ENCODE results near the gene BCO1. TPM values are rescaled to one million over a fixed set of nuclear protein-coding genes. Genes with fewer than 3 reads are reported as not detected.

The BCO1 gene
- total and polyA plus RNA-seq, 2 experiments from 2014 or later, result not detected

GRCh38 chr16:81313701-81314602 is 75.5 kb downstream of the BCO1 start:
- no peaks in the 10 kb centered on the region for H3K9me3 ChIP-seq (ENCODE audit: low read depth)
- no peak for TF ChIP-seq CTCF (IDR thresholded peaks at IDR 0.05; ENCODE audit: low read depth, low read length)
- H3K36me3 ChIP-seq, result no peaks in the 10 kb centered on the region
- H3K27ac ChIP-seq, result peak overlapping the region; percentile 89
- peak overlapping the region; percentile 97 for H3K4me3 ChIP-seq
- no peak for DNase-seq (ENCODE audit: low read depth in 1 of 2, low spot score in 1 of 2)
- no peaks in the 10 kb centered on the region for H3K27me3 ChIP-seq
- peaks cover 4% of the 10 kb centered on the region for H3K4me1 ChIP-seq (ENCODE audit: low read depth)

- H3K36me3 ChIP-seq, result no peaks in the 10 kb centered on the region
- H3K9me3 ChIP-seq (ENCODE audit: low read depth), result no peaks in the 10 kb centered on the region
- TF ChIP-seq CTCF (IDR thresholded peaks at IDR 0.05; ENCODE audit: low read depth, low read length), result no peak
- H3K27me3 ChIP-seq, result no peaks in the 10 kb centered on the region
- DNase-seq (ENCODE audit: low read depth in 1 of 2, low spot score in 1 of 2), result peak; percentile 97
- H3K4me3 ChIP-seq, result peak within 1 kb of the TSS; percentile 97
- peak within 1 kb of the TSS; percentile 89 for H3K27ac ChIP-seq
- peaks cover 11% of the 10 kb centered on the region for H3K4me1 ChIP-seq (ENCODE audit: low read depth)
Observed at GRCh38 chr16:81314603-81315270, 76.2 kb downstream of the BCO1 start, which contains the start of gene GAN. Gene GAN (plus strand): TSS chr16:81314962. CDS start chr16:81315114, 152 bp downstream.

- Histone ChIP-seq H3K4me3 (peak overlapping the region; percentile 97), H3K36me3 (no peaks in the 10 kb centered on the region), H3K27ac (peak overlapping the region; percentile 89), H3K9me3 (ENCODE audit: low read depth) (no peaks in the 10 kb centered on the region), H3K27me3 (no peaks in the 10 kb centered on the region), H3K4me1 (ENCODE audit: low read depth) (peaks cover 19% of the 10 kb centered on the region)
- peak; percentile 11 for TF ChIP-seq CTCF (IDR thresholded peaks at IDR 0.05; ENCODE audit: low read depth, low read length)
- DNase-seq (ENCODE audit: low read depth in 1 of 2, low spot score in 1 of 2), result peak; percentile 61 to 62
Observed at GRCh38 chr16:81315271-81316175, 77.0 kb downstream of the BCO1 start.

- peak overlapping the region; percentile 97 for H3K4me3 ChIP-seq
- H3K4me1 ChIP-seq (ENCODE audit: low read depth), result peaks cover 25% of the 10 kb centered on the region
- no peaks in the 10 kb centered on the region for H3K36me3 ChIP-seq
- peak overlapping the region; percentile 89 for H3K27ac ChIP-seq
- DNase-seq (ENCODE audit: low read depth in 1 of 2, low spot score in 1 of 2), result peak in 1 of 2 donors; percentile 22
- H3K9me3 ChIP-seq (ENCODE audit: low read depth), result no peaks in the 10 kb centered on the region
- TF ChIP-seq CTCF (IDR thresholded peaks at IDR 0.05; ENCODE audit: low read depth, low read length), result no peak
- H3K27me3 ChIP-seq, result no peaks in the 10 kb centered on the region
Observed at GRCh38 chr16:81316176-81316496, 77.6 kb downstream of the BCO1 start.

GRCh38 chr16:81318711-81319110 is 80.2 kb downstream of the BCO1 start:
- no peak for TF ChIP-seq CTCF (IDR thresholded peaks at IDR 0.05; ENCODE audit: low read depth, low read length)
- Histone ChIP-seq H3K27me3 (no peaks in the 10 kb centered on the region), H3K36me3 (no peaks in the 10 kb centered on the region), H3K4me1 (ENCODE audit: low read depth) (peaks cover 31% of the 10 kb centered on the region), H3K9me3 (ENCODE audit: low read depth) (no peaks in the 10 kb centered on the region), H3K27ac (no peak overlapping the region), H3K4me3 (no peak overlapping the region)
- DNase-seq (ENCODE audit: low read depth in 1 of 2, low spot score in 1 of 2), result no peak

Measured in cardiac muscle cell (in vitro differentiated cells and primary cell).